GM10847 (cell line): Measurements from ENCODE around the gene FBN2.

Experiments used
- POLR2A ChIP-seq: IDR thresholded peaks from 2 replicates; pipeline ENCODE4 v1.6.1; 2011; ENCODE audit not compliant: insufficient read length; ENCODE audit errors: extremely low read depth

Gene FBN2

GRCh38 chr5:128498844-128499455, 39.1 kb downstream of the FBN2 start:
- TF ChIP-seq POLR2A = no peak

- TF ChIP-seq POLR2A = no peak
Observed at GRCh38 chr5:128494516-128494915, 43.5 kb downstream of the FBN2 start.

GRCh38 chr5:128493657-128494329, 44.3 kb downstream of the FBN2 start:
- no peak for TF ChIP-seq POLR2A

GRCh38 chr5:128491291-128491690, 46.8 kb downstream of the FBN2 start:
- no peak for TF ChIP-seq POLR2A

- TF ChIP-seq POLR2A = no peak
Observed at GRCh38 chr5:128490761-128491160, 47.3 kb downstream of the FBN2 start.

GRCh38 chr5:128487041-128487440, 51.0 kb downstream of the FBN2 start:
- TF ChIP-seq POLR2A = no peak

GRCh38 chr5:128483738-128484137, 54.3 kb downstream of the FBN2 start:
- TF ChIP-seq POLR2A = no peak

GRCh38 chr5:128480906-128481633, 57.0 kb downstream of the FBN2 start:
- TF ChIP-seq POLR2A = no peak

GRCh38 chr5:128480158-128480557, 57.9 kb downstream of the FBN2 start:
- no peak for TF ChIP-seq POLR2A

GRCh38 chr5:128478386-128479368, 59.4 kb downstream of the FBN2 start:
- TF ChIP-seq POLR2A = no peak

- TF ChIP-seq POLR2A = no peak
Observed at GRCh38 chr5:128477944-128478343, 60.1 kb downstream of the FBN2 start.

- no peak for TF ChIP-seq POLR2A
Observed at GRCh38 chr5:128475693-128476092, 62.4 kb downstream of the FBN2 start.

- TF ChIP-seq POLR2A = no peak
Observed at GRCh38 chr5:128472919-128473318, 65.1 kb downstream of the FBN2 start.

- TF ChIP-seq POLR2A = no peak
Observed at GRCh38 chr5:128472036-128472435, 66.0 kb downstream of the FBN2 start.

- no peak for TF ChIP-seq POLR2A
Observed at GRCh38 chr5:128470663-128471062, 67.4 kb downstream of the FBN2 start.
